HepG2 (cell line): ENCODE measurements around the gene GCM1. TPM values are rescaled to one million over a fixed set of nuclear protein-coding genes. Genes with fewer than 3 reads are reported as not detected.

Source experiments
- ATAC-seq: fragments of 200-7000 bp; cut with Tn5 transposase; 3 replicates; pipeline ENCODE4 v1.9.1; 2020; ENCODE audit warnings: mild to moderate bottlenecking, moderate library complexity
- BruUV-seq: library from RNA; stranded (reverse); fragments of 400-500 nt; replicated peaks from 2 replicates; lab custom pipeline; 2021; lab: Mats Ljungman, UMichigan
- CTCF ChIA-PET: fragments of 300-600 bp; formaldehyde crosslinking; extraction: SDS; loops from one replicate; lab custom pipeline; 2021; ENCODE audit warnings: low total read pairs, inconsistent platforms, low intra/inter-chr PET ratio; lab: Yijun Ruan, JAX
- POLR2A ChIA-PET: fragments of 350-600 bp; sonication (Branson Sonifier 250); formaldehyde crosslinking; loops from one replicate; lab custom pipeline; 2020; ENCODE audit warnings: antibody characterized with exemption, inconsistent platforms; lab: Yijun Ruan, JAX
- DNase-seq: peaks from one replicate; pipeline ENCODE4 v3.0.0-alpha.2; 2015; ENCODE audit warnings: low spot score
- FAIRE-seq: peaks from 3 replicates; lab custom pipeline; 2011; peaks lifted over from hg19 to GRCh38; lab: Jason Lieb, UNC
- H2AFZ ChIP-seq: one replicate; pipeline ENCODE4 v1.6.1; 2011; ENCODE audit warnings: low read length, inconsistent platforms
- H3K27ac ChIP-seq: fragments of 300-600 bp; 3 replicates; pipeline ENCODE4 v1.8.0; 2011; ENCODE audit warnings: mixed run types, mild to moderate bottlenecking, mixed read lengths, low read length, inconsistent platforms; ENCODE audit not compliant: insufficient read depth; ENCODE audit errors: extremely low read length
- H3K27me3 ChIP-seq, 2 experiments: fragments of 200-600 bp in 1 of 2; 2 replicates in 1 of 2; 3 replicates in 1 of 2; pipeline versions ENCODE4 v1.6.0 to v1.8.0; 2011; ENCODE audit warnings: low read length in 2 of 2, mild to moderate bottlenecking in 2 of 2, moderate library complexity in 2 of 2, inconsistent platforms in 1 of 2; ENCODE audit not compliant: insufficient read depth in 2 of 2, control insufficient read depth in 1 of 2
- H3K36me3 ChIP-seq, 2 experiments: fragments of 200-600 bp in 1 of 2; replicated peaks in 1 of 2; 2 replicates in 1 of 2; 3 replicates in 1 of 2; pipeline versions ENCODE4 v1.5.1 to v1.8.0; 2011; ENCODE audit warnings: low read length in 2 of 2, inconsistent platforms in 1 of 2; ENCODE audit not compliant: insufficient read depth in 2 of 2, control insufficient read depth in 1 of 2
- H3K4me1 ChIP-seq: 2 replicates; pipeline ENCODE4 v1.5.1; 2012; ENCODE audit warnings: low read length, inconsistent platforms; ENCODE audit not compliant: insufficient read depth
- H3K4me2 ChIP-seq: 2 replicates; pipeline ENCODE4 v1.6.0; 2011; ENCODE audit warnings: low read depth, low read length, inconsistent platforms
- H3K4me3 ChIP-seq, 3 experiments: fragments of 200-600 bp in 1 of 3; sonication (generic), shearing (Covaris generic) in 1 of 3; replicated peaks in 1 of 3; 2 replicates each; pipeline ENCODE4 v1.5.1; 2011 to 2016; ENCODE audit warnings: low read length in 3 of 3, inconsistent platforms in 2 of 3, low read depth in 2 of 3, mild to moderate bottlenecking in 2 of 3, control low read depth in 1 of 3, mixed read lengths in 1 of 3; ENCODE audit not compliant: insufficient read depth in 1 of 3
- H3K79me2 ChIP-seq: one replicate; pipeline ENCODE4 v1.6.1; 2011; ENCODE audit warnings: low read length, inconsistent platforms; ENCODE audit not compliant: insufficient read depth
- H3K9ac ChIP-seq: 2 replicates; pipeline ENCODE4 v1.6.0; 2011; ENCODE audit warnings: mild to moderate bottlenecking, low read depth, low read length, inconsistent platforms; ENCODE audit not compliant: insufficient read depth
- H3K9me3 ChIP-seq: 2 replicates; pipeline ENCODE4 v1.5.1; 2012; ENCODE audit warnings: mild to moderate bottlenecking, low read length
- H4K20me1 ChIP-seq: 2 replicates; pipeline ENCODE4 v1.6.0; 2011; ENCODE audit warnings: inconsistent platforms, mild to moderate bottlenecking, low read length, moderate library complexity; ENCODE audit not compliant: insufficient read depth
- GFI1 ChIP-seq: sonication (generic); formaldehyde crosslinking; IDR thresholded peaks from 2 replicates; pipeline ENCODE4 v1.5.0; 2020; ENCODE audit warnings: missing genetic modification reagents, mild to moderate bottlenecking, borderline replicate concordance
- MAFK ChIP-seq, 2 experiments: IDR thresholded peaks in 1 of 2; conservative IDR thresholded peaks in 1 of 2; 2 replicates each; pipeline ENCODE4 v1.6.1; 2011; ENCODE audit warnings: improper control_type of control experiment in 2 of 2, low read length in 2 of 2
- ZNF263 ChIP-seq: sonication (generic); formaldehyde crosslinking; IDR thresholded peaks from 2 replicates; pipeline ENCODE4 v1.4.0; 2020; ENCODE audit warnings: missing genetic modification reagents
- ZNF644 ChIP-seq: IDR thresholded peaks from 2 replicates; pipeline ENCODE4 v1.6.1; 2016; ENCODE audit warnings: low read depth
- ZNF652 ChIP-seq: IDR thresholded peaks from 2 replicates; pipeline ENCODE4 v1.6.1; 2016; ENCODE audit warnings: low read depth, borderline replicate concordance
- WGBS: methylation state at CpG from one replicate; pipeline ENCODE4 v1.1.6; 2017; ENCODE audit warnings: low lambda C conversion rate; 5-methylcytosine and 5-hydroxymethylcytosine counted together
- in situ Hi-C: cut with HindIII; loops from 2 replicates; pipeline ENCODE4 v1.10.0; 2017; ENCODE audit warnings: low pct_unique_long_range_greater_than_20kb; ENCODE audit not compliant: extremely low pct_ligation_motif_present
- intact Hi-C: fragments of 100-400 bp; cut with micrococcal nuclease; formaldehyde crosslinking; loops from one replicate; pipeline ENCODE4 v1.10.0; 2022; ENCODE audit not compliant: unreplicated experiment
- polyA plus RNA-seq, 8 experiments: library from polyadenylated mRNA; depleted of rRNA in 3 of 8; stranded (reverse) in 7 of 8; unstranded in 1 of 8; fragments of >200 nt; fragmentation: Illumina TruSeq in 4 of 8; extraction: Trizol in 4 of 8; gene quantifications; 2 replicates each; pipeline versions ENCODE4 v1.2.1 to v1.2.3, GENCODE V29; 2011 to 2016; ENCODE audit warnings: low read depth in 4 of 8, missing spikeins in 1 of 8, mixed read lengths in 1 of 8; ENCODE audit not compliant: insufficient read depth in 1 of 8
- total RNA-seq, 5 experiments: library from RNA; depleted of rRNA; stranded (reverse); fragments of >200 nt; fragmentation: Illumina TruSeq; extraction: Trizol; gene quantifications; 2 replicates each; pipeline ENCODE4 v1.2.3, GENCODE V29; 2016; ENCODE audit warnings: low read depth in 1 of 5

Gene GCM1
- total and polyA plus RNA-seq, 2 of the 13 experiments (the other 11 are each of a cell fraction or from before 2014, with no cell fraction given): 0.04 to 0.13 TPM

GRCh38 chr6:53192682-53193188 is 44.1 kb upstream of the GCM1 start:
- WGBS: 5% methylated on average over 5 of the region's 5 CpGs
- no peaks in the 10 kb centered on the region for H3K36me3 ChIP-seq
- no peaks in the 10 kb centered on the region for H4K20me1 ChIP-seq
- peak overlapping the region; percentile 21; the same call in 1 of the 2 replicates for H3K4me2 ChIP-seq
- no TSS peak for BruUV-seq
- H3K4me3 ChIP-seq: no peak overlapping the region
- peak overlapping the region; percentile 29 for H2AFZ ChIP-seq
- ATAC-seq (peak; percentile 82), FAIRE-seq (no peak), DNase-seq (no peak)
- peak; percentile 83 for TF ChIP-seq ZNF263
- TF ChIP-seq ZNF644 (CRISPR knock-in tag): no peak
- peak in 1 of 2 experiments; percentile 27; a peak in 1 of 4 replicates for TF ChIP-seq MAFK (conservative IDR thresholded peaks at IDR 0.05 in 1 of 2, IDR thresholded peaks at IDR 0.05 in 1 of 2; ENCODE audit: low read length in 2 of 2)
- H3K79me2 ChIP-seq: no peaks in the 10 kb centered on the region
- ChIA-PET CTCF (no interaction called here), POLR2A (no interaction called here)
- no peak overlapping the region for H3K9ac ChIP-seq
- peaks cover 6% of the 10 kb centered on the region; the same call in 1 of the 2 replicates for H3K4me1 ChIP-seq
- no peaks in the 10 kb centered on the region for H3K27me3 ChIP-seq
- H3K9me3 ChIP-seq: no peaks in the 10 kb centered on the region
- in situ Hi-C loops (no loop called here), intact Hi-C loops (no loop called here)
- H3K27ac ChIP-seq: no peak overlapping the region

GRCh38 chr6:53189554-53189953 is 40.9 kb upstream of the GCM1 start:
- BruUV-seq: no TSS peak
- Histone ChIP-seq H3K4me1 (peaks cover 6% of the 10 kb centered on the region; the same call in 1 of the 2 replicates), H3K27me3 (no peaks in the 10 kb centered on the region), H3K36me3 (no peaks in the 10 kb centered on the region), H3K4me3 (no peak overlapping the region), H3K9me3 (no peaks in the 10 kb centered on the region), H3K9ac (no peak overlapping the region), H3K4me2 (no peak overlapping the region), H4K20me1 (no peaks in the 10 kb centered on the region), H3K27ac (no peak overlapping the region), H2AFZ (no peak overlapping the region), H3K79me2 (no peaks in the 10 kb centered on the region)
- CTCF ChIA-PET: no interaction called here
- no peak for TF ChIP-seq GFI1
- peak; percentile 70 for TF ChIP-seq ZNF652 (CRISPR knock-in tag)
- FAIRE-seq: no peak
- POLR2A ChIA-PET: no interaction called here
- no peak for DNase-seq
- in situ Hi-C loops (no loop called here), intact Hi-C loops (no loop called here)
- no peak for ATAC-seq
